ENCODE results near the gene TAF3.

Gene TAF3

GRCh38 chr10:7833210-7833609, 14.9 kb downstream of the TAF3 start:
- DNase-seq (ENCODE audit: insufficient read length, low spot score) (no peak), FAIRE-seq (no peak)
- no peak for TF ChIP-seq POLR2A (IDR thresholded peaks at IDR 0.05; ENCODE audit: low read depth, low read length)

- no peak for TF ChIP-seq POLR2A (IDR thresholded peaks at IDR 0.05; ENCODE audit: low read depth, low read length)
- DNase-seq (ENCODE audit: insufficient read length, low spot score), result no peak
- FAIRE-seq, result no peak
Observed at GRCh38 chr10:7834262-7834661, 16.0 kb downstream of the TAF3 start.

- no peak for FAIRE-seq
- DNase-seq (ENCODE audit: insufficient read length, low spot score), result no peak
- TF ChIP-seq POLR2A (IDR thresholded peaks at IDR 0.05; ENCODE audit: low read depth, low read length), result no peak
Observed at GRCh38 chr10:7836571-7836970, 18.3 kb downstream of the TAF3 start.

- no peak for DNase-seq (ENCODE audit: insufficient read length, low spot score)
- no peak for FAIRE-seq
- TF ChIP-seq POLR2A (IDR thresholded peaks at IDR 0.05; ENCODE audit: low read depth, low read length), result no peak
Observed at GRCh38 chr10:7846591-7846990, 28.3 kb downstream of the TAF3 start.

GRCh38 chr10:7853226-7853842, 35.0 kb downstream of the TAF3 start:
- DNase-seq (ENCODE audit: insufficient read length, low spot score) (no peak), FAIRE-seq (no peak)
- TF ChIP-seq POLR2A (IDR thresholded peaks at IDR 0.05; ENCODE audit: low read depth, low read length), result no peak

GRCh38 chr10:7853890-7854289, 35.6 kb downstream of the TAF3 start:
- FAIRE-seq, result no peak
- no peak for DNase-seq (ENCODE audit: insufficient read length, low spot score)
- no peak for TF ChIP-seq POLR2A (IDR thresholded peaks at IDR 0.05; ENCODE audit: low read depth, low read length)

- no peak for TF ChIP-seq POLR2A (IDR thresholded peaks at IDR 0.05; ENCODE audit: low read depth, low read length)
- no peak for FAIRE-seq
- no peak for DNase-seq (ENCODE audit: insufficient read length, low spot score)
Observed at GRCh38 chr10:7855205-7855604, 36.9 kb downstream of the TAF3 start.

GRCh38 chr10:7856678-7857077, 38.4 kb downstream of the TAF3 start:
- TF ChIP-seq POLR2A (IDR thresholded peaks at IDR 0.05; ENCODE audit: low read depth, low read length), result no peak
- FAIRE-seq (no peak), DNase-seq (ENCODE audit: insufficient read length, low spot score) (no peak)

- DNase-seq (ENCODE audit: insufficient read length, low spot score) (no peak), FAIRE-seq (no peak)
- TF ChIP-seq POLR2A (IDR thresholded peaks at IDR 0.05; ENCODE audit: low read depth, low read length), result no peak
Observed at GRCh38 chr10:7857262-7857661, 39.0 kb downstream of the TAF3 start.

- no peak for TF ChIP-seq POLR2A (IDR thresholded peaks at IDR 0.05; ENCODE audit: low read depth, low read length)
- FAIRE-seq (no peak), DNase-seq (ENCODE audit: insufficient read length, low spot score) (no peak)
Observed at GRCh38 chr10:7861509-7862120, 43.3 kb downstream of the TAF3 start.

GRCh38 chr10:7862121-7862514, 43.8 kb downstream of the TAF3 start:
- TF ChIP-seq POLR2A (IDR thresholded peaks at IDR 0.05; ENCODE audit: low read depth, low read length), result no peak
- DNase-seq (ENCODE audit: insufficient read length, low spot score) (no peak), FAIRE-seq (no peak)

GRCh38 chr10:7866176-7866575, 47.9 kb downstream of the TAF3 start:
- TF ChIP-seq POLR2A (IDR thresholded peaks at IDR 0.05; ENCODE audit: low read depth, low read length), result no peak
- DNase-seq (ENCODE audit: insufficient read length, low spot score) (no peak), FAIRE-seq (no peak)

- peak; percentile 3 for DNase-seq (ENCODE audit: insufficient read length, low spot score)
- no peak for FAIRE-seq
- TF ChIP-seq POLR2A (IDR thresholded peaks at IDR 0.05; ENCODE audit: low read depth, low read length), result no peak
Observed at GRCh38 chr10:7872041-7872442, 53.7 kb downstream of the TAF3 start.

GRCh38 chr10:7874864-7875263, 56.6 kb downstream of the TAF3 start:
- TF ChIP-seq POLR2A (IDR thresholded peaks at IDR 0.05; ENCODE audit: low read depth, low read length), result no peak
- FAIRE-seq (no peak), DNase-seq (ENCODE audit: insufficient read length, low spot score) (no peak)

GRCh38 chr10:7876541-7877127, 58.3 kb downstream of the TAF3 start:
- TF ChIP-seq POLR2A (IDR thresholded peaks at IDR 0.05; ENCODE audit: low read depth, low read length), result no peak
- no peak for FAIRE-seq
- DNase-seq (ENCODE audit: insufficient read length, low spot score), result no peak
